K562 (cell line): ENCODE results near the gene ABCE1. TPM values are rescaled to one million over a fixed set of nuclear protein-coding genes. Genes with fewer than 3 reads are reported as not detected.

ENCODE experiments used
- ATAC-seq: fragments of 200-7000 bp; cut with Tn5 transposase; 3 replicates; pipeline ENCODE4 v1.9.1; 2020; ENCODE audit warnings: moderate library complexity
- BruUV-seq: library from RNA; stranded (reverse); fragments of 400-500 nt; replicated peaks from 2 replicates; lab custom pipeline; 2021; lab: Mats Ljungman, UMichigan
- CTCF ChIA-PET: fragments of 300-600 bp; formaldehyde crosslinking; extraction: SDS; loops from one replicate; lab custom pipeline; 2021; ENCODE audit warnings: low intra/inter-chr PET ratio; lab: Yijun Ruan, JAX
- POLR2A ChIA-PET: fragments of 300-600, 350-650 bp; sonication (Branson Sonifier 250); formaldehyde crosslinking; extraction: SDS; loops from one replicate; lab custom pipeline; 2021; ENCODE audit warnings: antibody characterized with exemption, inconsistent platforms; lab: Yijun Ruan, JAX
- DNase-seq, 4 experiments: peaks; one replicate each; pipeline versions ENCODE4 v3.0.0 to v3.0.0-alpha.2; 2011 to 2018; ENCODE audit warnings: low spot score in 3 of 4, mixed read lengths in 3 of 4; ENCODE audit errors: extremely low read depth in 1 of 4
- FAIRE-seq: peaks from 2 replicates; lab custom pipeline; 2011; peaks lifted over from hg19 to GRCh38; lab: Jason Lieb, UNC
- H2AFZ ChIP-seq: 2 replicates; pipeline ENCODE4 v1.6.0; 2011; ENCODE audit warnings: low read depth, low read length, control low read depth, inconsistent platforms
- H3K27ac ChIP-seq: fragments of 200-600 bp; 3 replicates; pipeline ENCODE4 v1.8.0; 2011; ENCODE audit warnings: low read depth, mild to moderate bottlenecking, control low read depth, inconsistent platforms, low read length, moderate library complexity, mixed read lengths; ENCODE audit errors: extremely low read depth
- H3K27me3 ChIP-seq, 2 experiments: fragments of 300-600 bp in 1 of 2; 2 replicates in 1 of 2; 3 replicates in 1 of 2; pipeline versions ENCODE4 v1.6.0 to v1.8.0; 2011; ENCODE audit warnings: inconsistent platforms in 2 of 2, low read length in 2 of 2, mild to moderate bottlenecking in 1 of 2, mixed read lengths in 1 of 2, moderate library complexity in 1 of 2; ENCODE audit not compliant: control insufficient read depth in 2 of 2, insufficient read depth in 2 of 2
- H3K36me3 ChIP-seq: fragments of 300-600 bp; 3 replicates; pipeline ENCODE4 v1.8.0; 2011; ENCODE audit warnings: mild to moderate bottlenecking, low read length, inconsistent platforms; ENCODE audit not compliant: control insufficient read depth, insufficient read depth
- H3K4me1 ChIP-seq, 2 experiments: fragments of 200-600 bp in 1 of 2; replicated peaks in 1 of 2; 2 replicates in 1 of 2; 3 replicates in 1 of 2; pipeline versions ENCODE4 v1.5.1 to v1.8.0; 2011; ENCODE audit warnings: inconsistent platforms in 2 of 2, low read length in 2 of 2, mild to moderate bottlenecking in 1 of 2, mixed read lengths in 1 of 2, moderate library complexity in 1 of 2; ENCODE audit not compliant: control insufficient read depth in 2 of 2, insufficient read depth in 2 of 2
- H3K4me2 ChIP-seq: 2 replicates; pipeline ENCODE4 v1.6.1; 2011; ENCODE audit warnings: low read length, control low read depth, inconsistent platforms, mixed read lengths; ENCODE audit not compliant: insufficient read depth
- H3K4me3 ChIP-seq: fragments of 200-600 bp; sonication (generic), shearing (Covaris generic); 2 replicates; pipeline ENCODE4 v1.5.1; 2016; ENCODE audit warnings: control low read depth, inconsistent platforms
- H3K79me2 ChIP-seq: fragments of 200-600 bp; 3 replicates; pipeline ENCODE4 v1.8.0; 2011; ENCODE audit warnings: low read length, inconsistent platforms; ENCODE audit not compliant: control insufficient read depth, insufficient read depth
- H3K9ac ChIP-seq, 2 experiments: 2 replicates each; pipeline versions ENCODE4 v1.6.0 to v1.6.1; 2011; ENCODE audit warnings: low read depth in 2 of 2, low read length in 2 of 2, control low read depth in 1 of 2, inconsistent platforms in 1 of 2, mild to moderate bottlenecking in 1 of 2, mixed read lengths in 1 of 2; ENCODE audit not compliant: insufficient read depth in 1 of 2
- H3K9me1 ChIP-seq: one replicate; pipeline ENCODE4 v1.6.0; 2011; ENCODE audit warnings: inconsistent platforms, mild to moderate bottlenecking, low read length, moderate library complexity; ENCODE audit not compliant: control insufficient read depth, insufficient read depth
- H3K9me3 ChIP-seq: replicated peaks from 2 replicates; pipeline ENCODE4 v1.5.1; 2011; ENCODE audit warnings: low read depth, low read length, inconsistent platforms; ENCODE audit not compliant: control insufficient read depth, insufficient read depth
- H4K20me1 ChIP-seq: replicated peaks from 2 replicates; pipeline ENCODE4 v1.6.1; 2011; ENCODE audit warnings: low read length, inconsistent platforms, mixed read lengths; ENCODE audit not compliant: control insufficient read depth, insufficient read depth
- ASH1L ChIP-seq: fragments of 450-650 bp; IDR thresholded peaks from 2 replicates; pipeline ENCODE4 v1.6.1; 2018; ENCODE audit warnings: borderline replicate concordance, mild to moderate bottlenecking, low read depth; ENCODE audit not compliant: partially characterized antibody
- HDGF ChIP-seq: fragments of 450-650 bp; IDR thresholded peaks from 2 replicates; pipeline ENCODE4 v1.6.1; 2016
- NFATC3 ChIP-seq: fragments of 450-650 bp; IDR thresholded peaks from 2 replicates; pipeline ENCODE4 v1.6.1; 2017; ENCODE audit warnings: mild to moderate bottlenecking
- RCOR1 ChIP-seq, 2 experiments: IDR thresholded peaks; 2 replicates each; pipeline ENCODE4 v1.6.1; 2012; ENCODE audit warnings: low read depth in 2 of 2, low read length in 2 of 2, borderline replicate concordance in 1 of 2, improper control_type of control experiment in 1 of 2
- SMARCA5 ChIP-seq: fragments of 450-650 bp; IDR thresholded peaks from 2 replicates; pipeline ENCODE4 v1.6.1; 2016
- TCF3 ChIP-seq: sonication (generic); formaldehyde crosslinking; IDR thresholded peaks from 2 replicates; pipeline ENCODE4 v1.4.0; 2020; ENCODE audit warnings: mild to moderate bottlenecking, missing genetic modification reagents
- ZC3H8 ChIP-seq: fragments of 450-650 bp; IDR thresholded peaks from 2 replicates; pipeline ENCODE4 v1.6.1; 2017
- ZNF324 ChIP-seq: fragments of 250-450 bp; sonication (Bioruptor Pico); IDR thresholded peaks from 2 replicates; pipeline ENCODE4 v1.4.0; 2020; ENCODE audit warnings: mild to moderate bottlenecking
- ZNF644 ChIP-seq: fragments of 200-800 bp; sonication (Bioruptor generic); IDR thresholded peaks from 2 replicates; pipeline ENCODE4 v1.6.1; 2016; ENCODE audit warnings: low read depth, missing genetic modification characterization, missing compliant biosample characterization
- ZNF785 ChIP-seq: fragments of 250-450 bp; sonication (Bioruptor Pico); IDR thresholded peaks from 2 replicates; pipeline ENCODE4 v1.4.0; 2020; ENCODE audit warnings: mild to moderate bottlenecking
- ZNF79 ChIP-seq: fragments of 250-450 bp; sonication (Bioruptor Pico); IDR thresholded peaks from 2 replicates; pipeline ENCODE4 v1.4.0; 2020; ENCODE audit warnings: low read depth, mild to moderate bottlenecking, moderate library complexity
- whole genome bisulfite sequencing: fragments of 100-300 bp; shearing (Covaris generic); methylation state at CpG from one replicate; pipeline ENCODE4 v1.1.6; 2016; ENCODE audit warnings: low coverage, mixed read lengths; ENCODE audit not compliant: insufficient coverage; ENCODE audit errors: missing lambda C conversion rate; 5-methylcytosine and 5-hydroxymethylcytosine counted together
- in situ Hi-C: fragments of 300-500 bp; cut with MboI; formaldehyde crosslinking; loops from 4 replicates; pipeline ENCODE4 v1.15.0; 2018; ENCODE audit warnings: inconsistent platforms, mixed read lengths
- intact Hi-C: fragments of 100-400 bp; cut with micrococcal nuclease; formaldehyde crosslinking; loops from 2 replicates; pipeline ENCODE4 v1.14.2; 2022
- polyA plus RNA-seq, 8 experiments: library from polyadenylated mRNA; depleted of rRNA in 4 of 8; stranded (reverse) in 5 of 8; unstranded in 3 of 8; fragments of >200 nt; fragmentation: Nextera tagmentation in 2 of 8; fragmentation: Illumina TruSeq in 1 of 8; extraction: Ambion mirVana in 2 of 8; extraction: Trizol in 1 of 8; gene quantifications; 2 replicates each; pipeline versions ENCODE4 v1.2.1 to v1.2.3, GENCODE V29; 2011 to 2014; ENCODE audit warnings: inconsistent platforms in 1 of 8, missing spikeins in 1 of 8
- total RNA-seq, 7 experiments: library from RNA; depleted of rRNA in 6 of 7; stranded (reverse); fragments of >200 nt in 6 of 7; fragmentation: Illumina TruSeq in 2 of 7; extraction: Trizol in 2 of 7; gene quantifications; 2 replicates each; pipeline versions ENCODE4 v1.2.1 to v1.2.3, GENCODE V29; 2011 to 2021; ENCODE audit warnings: low replicate concordance in 1 of 7
- TF ChIP-seq, protein P1 (sequence below): fragments of 450-650 bp; formaldehyde crosslinking; IDR thresholded peaks from 2 replicates; pipeline ENCODE4 v1.4.0; 2020; ENCODE audit warnings: mild to moderate bottlenecking, moderate library complexity
- TF ChIP-seq, protein P2 (sequence below): fragments of 450-650 bp; formaldehyde crosslinking; IDR thresholded peaks from 2 replicates; pipeline ENCODE4 v1.4.0; 2022; ENCODE audit warnings: missing genetic modification characterization
- TF ChIP-seq, protein P3 (sequence below): fragments of 200-800 bp; sonication (Bioruptor generic); IDR thresholded peaks from 2 replicates; pipeline ENCODE4 v1.6.1; 2017; ENCODE audit warnings: missing genetic modification characterization, missing compliant biosample characterization

Gene ABCE1
- total and polyA plus RNA-seq, 9 of the 15 experiments (the other 6 are each of a cell fraction or from before 2014, with no cell fraction given), result 134 to 256 (median 169) TPM

DNA sequence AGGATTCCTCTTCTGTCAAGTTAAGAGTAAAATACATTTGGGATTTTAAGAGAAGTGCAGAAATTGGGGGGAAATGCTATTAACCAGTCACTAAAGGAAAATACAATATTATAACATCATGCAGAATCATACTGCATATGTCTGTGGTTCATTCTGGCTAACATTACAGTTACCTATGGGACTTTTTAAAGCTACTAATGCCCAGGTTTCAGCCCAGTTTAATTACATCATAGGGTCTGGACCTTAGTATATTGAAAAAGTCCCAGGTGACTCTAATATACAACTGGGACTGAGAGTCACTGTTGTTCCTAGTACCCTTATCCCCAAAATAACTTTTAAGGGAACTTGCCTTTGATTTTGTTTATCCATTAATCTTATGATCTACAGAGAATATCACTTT is 10.0 kb downstream of the ABCE1 start (continued):
- TF ChIP-seq RCOR1 (IDR thresholded peaks at IDR 0.05; ENCODE audit: borderline replicate concordance in 1 of 2, low read depth in 2 of 2, low read length in 2 of 2) (no peak), ZNF785 (CRISPR knock-in tag) (no peak), ASH1L (no peak)
- TF ChIP-seq, protein P1, sequence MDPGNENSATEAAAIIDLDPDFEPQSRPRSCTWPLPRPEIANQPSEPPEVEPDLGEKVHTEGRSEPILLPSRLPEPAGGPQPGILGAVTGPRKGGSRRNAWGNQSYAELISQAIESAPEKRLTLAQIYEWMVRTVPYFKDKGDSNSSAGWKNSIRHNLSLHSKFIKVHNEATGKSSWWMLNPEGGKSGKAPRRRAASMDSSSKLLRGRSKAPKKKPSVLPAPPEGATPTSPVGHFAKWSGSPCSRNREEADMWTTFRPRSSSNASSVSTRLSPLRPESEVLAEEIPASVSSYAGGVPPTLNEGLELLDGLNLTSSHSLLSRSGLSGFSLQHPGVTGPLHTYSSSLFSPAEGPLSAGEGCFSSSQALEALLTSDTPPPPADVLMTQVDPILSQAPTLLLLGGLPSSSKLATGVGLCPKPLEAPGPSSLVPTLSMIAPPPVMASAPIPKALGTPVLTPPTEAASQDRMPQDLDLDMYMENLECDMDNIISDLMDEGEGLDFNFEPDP (CRISPR knock-in tag), result no peak

DNA sequence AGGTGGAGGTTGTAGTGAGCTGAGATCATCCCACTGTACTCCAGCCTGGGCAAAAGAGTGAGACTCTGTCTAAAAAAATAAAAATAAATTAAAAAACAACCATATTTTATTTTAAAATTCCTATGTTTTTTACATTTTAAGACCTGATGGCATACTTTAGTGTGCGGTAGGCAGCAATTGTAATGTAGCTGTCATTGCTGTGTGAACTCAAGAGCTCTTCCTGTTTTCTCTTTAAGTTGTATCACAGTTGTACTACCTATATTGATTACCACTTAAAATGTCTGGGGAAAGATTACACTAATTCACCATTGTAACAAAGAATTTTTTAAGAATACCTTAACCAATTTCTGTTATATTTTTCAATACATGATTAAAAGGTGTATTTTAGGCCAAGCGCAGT is 27.3 kb downstream of the ABCE1 start:
- ChIA-PET CTCF (no interaction called here), POLR2A (interaction anchor here (1.2 kb wide), 1 partner anchor 9 kb away, joined by 3 read pairs; no protein-coding TSS in a partner anchor)
- H3K4me2 ChIP-seq, result no peak overlapping the region
- no peak overlapping the region for H3K27ac ChIP-seq
- no peaks in the 10 kb centered on the region for H3K4me1 ChIP-seq
- peaks cover 98% of the 10 kb centered on the region for H3K36me3 ChIP-seq
- no peak overlapping the region for H3K4me3 ChIP-seq
- no TSS peak for BruUV-seq
- no peak overlapping the region for H2AFZ ChIP-seq
- intact Hi-C loops (no loop called here), in situ Hi-C loops (no loop called here)
- DNase-seq (no peak), FAIRE-seq (no peak), ATAC-seq (no peak)
- H3K9me1 ChIP-seq, result no peaks in the 10 kb centered on the region
- H3K9ac ChIP-seq, result no peak overlapping the region
- H3K9me3 ChIP-seq, result no peaks in the 10 kb centered on the region
- H4K20me1 ChIP-seq, result no peaks in the 10 kb centered on the region
- 96% methylated on average over 2 of the region's 2 CpGs for WGBS
- TF ChIP-seq TCF3 (CRISPR knock-in tag) (no peak), HDGF (no peak), ZNF324 (CRISPR knock-in tag) (no peak), ZC3H8 (no peak), NFATC3 (no peak), ZNF644 (tag) (no peak), SMARCA5 (no peak), ZNF79 (CRISPR knock-in tag) (no peak)
- TF ChIP-seq, protein P2, sequence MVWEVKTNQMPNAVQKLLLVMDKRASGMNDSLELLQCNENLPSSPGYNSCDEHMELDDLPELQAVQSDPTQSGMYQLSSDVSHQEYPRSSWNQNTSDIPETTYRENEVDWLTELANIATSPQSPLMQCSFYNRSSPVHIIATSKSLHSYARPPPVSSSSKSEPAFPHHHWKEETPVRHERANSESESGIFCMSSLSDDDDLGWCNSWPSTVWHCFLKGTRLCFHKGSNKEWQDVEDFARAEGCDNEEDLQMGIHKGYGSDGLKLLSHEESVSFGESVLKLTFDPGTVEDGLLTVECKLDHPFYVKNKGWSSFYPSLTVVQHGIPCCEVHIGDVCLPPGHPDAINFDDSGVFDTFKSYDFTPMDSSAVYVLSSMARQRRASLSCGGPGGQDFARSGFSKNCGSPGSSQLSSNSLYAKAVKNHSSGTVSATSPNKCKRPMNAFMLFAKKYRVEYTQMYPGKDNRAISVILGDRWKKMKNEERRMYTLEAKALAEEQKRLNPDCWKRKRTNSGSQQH (CRISPR knock-in tag), result no peak
- TF ChIP-seq, protein P3, sequence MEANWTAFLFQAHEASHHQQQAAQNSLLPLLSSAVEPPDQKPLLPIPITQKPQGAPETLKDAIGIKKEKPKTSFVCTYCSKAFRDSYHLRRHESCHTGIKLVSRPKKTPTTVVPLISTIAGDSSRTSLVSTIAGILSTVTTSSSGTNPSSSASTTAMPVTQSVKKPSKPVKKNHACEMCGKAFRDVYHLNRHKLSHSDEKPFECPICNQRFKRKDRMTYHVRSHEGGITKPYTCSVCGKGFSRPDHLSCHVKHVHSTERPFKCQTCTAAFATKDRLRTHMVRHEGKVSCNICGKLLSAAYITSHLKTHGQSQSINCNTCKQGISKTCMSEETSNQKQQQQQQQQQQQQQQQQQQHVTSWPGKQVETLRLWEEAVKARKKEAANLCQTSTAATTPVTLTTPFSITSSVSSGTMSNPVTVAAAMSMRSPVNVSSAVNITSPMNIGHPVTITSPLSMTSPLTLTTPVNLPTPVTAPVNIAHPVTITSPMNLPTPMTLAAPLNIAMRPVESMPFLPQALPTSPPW (CRISPR knock-in tag), result no peak
- no peaks in the 10 kb centered on the region for H3K27me3 ChIP-seq
- no peaks in the 10 kb centered on the region for H3K79me2 ChIP-seq
